Rectal smooth muscle tissue (tissue), 1 donor: ENCODE measurements around the gene DHRS7B.
"Not testable (repeated sequence)": the region's sequence is repeated elsewhere in the genome, so short reads cannot be mapped to it uniquely, and the experiment has no call there.

ENCODE experiments used
- H3K27ac ChIP-seq: one replicate; pipeline ENCODE4 v1.7.0; 2013; ENCODE audit warnings: low read depth, low read length, inconsistent platforms
- H3K27me3 ChIP-seq: one replicate; pipeline ENCODE4 v1.7.0; 2013; ENCODE audit warnings: low read length; ENCODE audit not compliant: control insufficient read depth, insufficient read depth
- H3K36me3 ChIP-seq: one replicate; pipeline ENCODE4 v1.7.0; 2013; ENCODE audit warnings: low read length; ENCODE audit not compliant: control insufficient read depth, insufficient read depth
- H3K4me1 ChIP-seq: one replicate; pipeline ENCODE4 v1.7.0; 2013; ENCODE audit warnings: low read length; ENCODE audit not compliant: control insufficient read depth, insufficient read depth
- H3K4me3 ChIP-seq: one replicate; pipeline ENCODE4 v1.7.0; 2013; ENCODE audit warnings: low read length
- H3K9ac ChIP-seq: one replicate; pipeline ENCODE4 v1.7.0; 2013; ENCODE audit warnings: low read length

Gene DHRS7B, protein sequence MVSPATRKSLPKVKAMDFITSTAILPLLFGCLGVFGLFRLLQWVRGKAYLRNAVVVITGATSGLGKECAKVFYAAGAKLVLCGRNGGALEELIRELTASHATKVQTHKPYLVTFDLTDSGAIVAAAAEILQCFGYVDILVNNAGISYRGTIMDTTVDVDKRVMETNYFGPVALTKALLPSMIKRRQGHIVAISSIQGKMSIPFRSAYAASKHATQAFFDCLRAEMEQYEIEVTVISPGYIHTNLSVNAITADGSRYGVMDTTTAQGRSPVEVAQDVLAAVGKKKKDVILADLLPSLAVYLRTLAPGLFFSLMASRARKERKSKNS

DNA sequence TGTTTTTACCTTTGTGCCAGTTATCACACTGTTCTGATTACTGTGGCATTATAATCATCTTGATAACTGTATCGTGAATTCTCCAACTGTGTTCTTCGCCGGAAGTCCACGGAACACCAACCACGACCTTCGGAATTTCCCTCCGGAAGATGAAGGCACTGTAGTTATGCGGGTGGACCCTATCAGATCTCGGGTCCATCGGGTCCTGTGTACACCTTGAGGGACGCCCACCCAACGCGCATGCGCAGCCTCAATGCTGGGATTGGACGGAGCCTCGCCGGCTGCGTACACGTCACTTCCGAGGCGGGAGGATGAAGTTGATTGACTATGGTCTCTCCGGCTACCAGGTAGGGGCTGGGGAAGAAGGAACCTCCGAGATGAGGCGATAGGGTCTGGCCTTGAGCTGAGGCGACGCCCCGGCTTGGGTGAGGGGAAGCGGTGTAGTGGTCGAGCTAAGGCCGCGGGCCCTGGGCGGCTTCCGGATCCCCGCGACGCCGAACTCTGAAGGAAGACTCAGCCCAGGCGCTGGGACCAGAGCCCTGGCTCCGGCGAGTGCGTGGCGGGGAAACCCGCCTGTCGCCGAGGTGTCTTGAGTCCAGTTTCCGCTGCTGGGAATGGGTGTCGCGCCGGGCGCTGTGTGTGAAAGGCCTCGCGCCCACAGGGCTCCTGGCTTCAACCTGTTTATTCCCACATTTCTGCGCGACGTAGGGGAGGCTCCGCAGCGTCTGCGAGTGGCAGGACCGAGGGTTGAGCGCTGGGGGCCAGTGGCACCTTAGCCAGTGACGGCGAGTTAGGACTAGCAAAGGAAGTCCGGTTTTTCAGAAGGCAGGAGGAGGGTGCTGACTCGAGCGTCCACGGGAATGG lies at the start of gene DHRS7B:
DHRS7B (plus strand) TSS at position 320 of the 864 bp plus-strand sequence; CDS start at position 328, 8 bp downstream.
- Histone ChIP-seq H3K27me3 (no peaks in the 10 kb centered on the region), H3K4me3 (peak within 1 kb of the TSS; percentile 94), H3K9ac (peak within 1 kb of the TSS; percentile 46), H3K36me3 (no peaks in the 10 kb centered on the region), H3K27ac (peak within 1 kb of the TSS; percentile 90), H3K4me1 (peaks cover 6% of the 10 kb centered on the region)

DNA sequence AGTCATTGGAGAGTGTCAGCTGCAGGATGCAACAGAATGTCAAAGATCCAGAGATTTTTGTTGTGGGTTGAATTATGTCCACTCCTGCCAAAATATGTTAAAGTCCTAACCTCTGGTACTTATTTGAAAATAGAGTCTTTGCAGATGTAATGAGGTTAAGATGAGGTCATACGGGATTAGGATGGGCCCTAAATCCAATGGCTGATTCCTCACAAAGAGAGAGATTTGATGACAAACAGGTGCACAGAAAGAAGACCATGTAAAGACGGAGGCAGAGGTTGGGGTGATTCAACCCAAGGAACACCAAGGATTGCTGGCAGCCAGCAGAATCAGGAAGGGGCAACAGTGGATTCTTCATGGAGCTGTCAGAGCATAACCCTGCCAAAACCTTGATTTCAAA lies 49.5 kb upstream of the DHRS7B start:
- Histone ChIP-seq H3K27me3 (peaks cover 2% of the 10 kb centered on the region), H3K36me3 (no peaks in the 10 kb centered on the region), H3K27ac (peak overlapping the region; percentile 52), H3K4me3 (no peak overlapping the region), H3K9ac (no peak overlapping the region), H3K4me1 (peaks cover 11% of the 10 kb centered on the region)

- no peak overlapping the region for H3K9ac ChIP-seq
- H3K27me3 ChIP-seq = peaks cover 2% of the 10 kb centered on the region
- H3K36me3 ChIP-seq = no peaks in the 10 kb centered on the region
- no peak overlapping the region for H3K4me3 ChIP-seq
- H3K27ac ChIP-seq = peak overlapping the region; percentile 60
- H3K4me1 ChIP-seq = peaks cover 11% of the 10 kb centered on the region
Observed at GRCh38 chr17:21078016-21078780, 48.6 kb upstream of the DHRS7B start.

GRCh38 chr17:21079196-21079595 lies 47.6 kb upstream of the DHRS7B start:
- no peak overlapping the region for H3K4me3 ChIP-seq
- H3K4me1 ChIP-seq = peaks cover 11% of the 10 kb centered on the region
- H3K27ac ChIP-seq = no peak overlapping the region
- H3K27me3 ChIP-seq = peaks cover 2% of the 10 kb centered on the region
- H3K9ac ChIP-seq = no peak overlapping the region
- H3K36me3 ChIP-seq = no peaks in the 10 kb centered on the region

DNA sequence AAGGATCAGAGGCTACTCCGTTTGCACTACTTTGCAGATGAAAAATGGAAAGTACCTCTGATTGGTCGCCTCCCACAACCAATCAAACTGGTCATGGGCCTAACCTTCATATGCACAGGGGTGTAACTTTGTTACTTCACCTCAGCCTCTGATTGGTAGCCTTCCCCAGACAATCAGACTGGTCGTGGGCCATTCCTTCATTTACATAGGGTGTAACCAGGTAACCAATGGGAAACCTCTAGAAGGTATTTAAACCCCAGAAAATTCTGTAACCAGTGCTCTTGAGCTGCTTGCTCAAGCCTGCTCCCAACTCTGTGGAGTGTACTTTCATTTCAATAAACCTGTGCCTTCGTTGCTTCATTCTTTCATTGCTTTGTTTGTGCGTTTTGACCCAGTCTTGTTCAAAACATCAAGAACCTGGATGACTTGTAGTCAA lies 44.7 kb upstream of the DHRS7B start:
- no peak overlapping the region for H3K9ac ChIP-seq
- no peak overlapping the region for H3K27ac ChIP-seq
- H3K36me3 ChIP-seq = no peaks in the 10 kb centered on the region
- peaks cover 2% of the 10 kb centered on the region for H3K27me3 ChIP-seq
- H3K4me1 ChIP-seq = peaks cover 7% of the 10 kb centered on the region
- H3K4me3 ChIP-seq = no peak overlapping the region

- not testable (repeated sequence) for H3K4me3 ChIP-seq, H3K27ac ChIP-seq, H3K27me3 ChIP-seq, H3K9ac ChIP-seq, H3K4me1 ChIP-seq, H3K36me3 ChIP-seq
Observed at GRCh38 chr17:21085280-21085679, 41.5 kb upstream of the DHRS7B start.

DNA sequence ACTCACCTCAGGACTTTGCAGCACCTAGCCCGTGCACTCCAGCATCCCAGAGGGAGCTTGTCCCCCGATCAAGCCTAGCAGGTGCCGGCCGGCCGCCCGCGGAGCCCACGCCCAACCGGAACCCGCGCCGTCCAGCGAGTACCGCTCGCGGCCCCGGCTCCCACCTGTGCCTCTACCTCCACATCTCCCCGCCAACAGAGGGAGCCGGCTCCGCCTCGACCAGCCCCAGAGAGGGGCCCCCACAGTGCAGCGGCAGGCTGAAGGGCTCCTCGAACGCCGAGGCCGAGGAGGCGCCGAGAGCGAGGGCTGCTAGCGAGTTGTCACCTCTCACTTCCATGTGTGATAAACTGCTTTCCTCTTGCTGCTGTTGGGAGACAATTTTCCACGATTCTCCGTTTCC lies 41.1 kb upstream of the DHRS7B start:
- Histone ChIP-seq H3K4me3 (no peak overlapping the region), H3K27ac (no peak overlapping the region)

GRCh38 chr17:21089145-21089544 lies 37.6 kb upstream of the DHRS7B start:
- H3K27ac ChIP-seq = no peak overlapping the region
- H3K36me3 ChIP-seq = no peaks in the 10 kb centered on the region
- H3K4me1 ChIP-seq = no peaks in the 10 kb centered on the region
- no peak overlapping the region for H3K9ac ChIP-seq
- no peak overlapping the region for H3K4me3 ChIP-seq
- no peaks in the 10 kb centered on the region for H3K27me3 ChIP-seq

More for the DNA sequence above, 41.1 kb upstream of the DHRS7B start:
- H3K9ac ChIP-seq = no peak overlapping the region
- H3K4me1 ChIP-seq = no peaks in the 10 kb centered on the region
- no peaks in the 10 kb centered on the region for H3K36me3 ChIP-seq
- no peaks in the 10 kb centered on the region for H3K27me3 ChIP-seq

GRCh38 chr17:21089933-21090901 lies 36.5 kb upstream of the DHRS7B start:
- H3K36me3 ChIP-seq = no peaks in the 10 kb centered on the region
- no peaks in the 10 kb centered on the region for H3K4me1 ChIP-seq
- H3K27ac ChIP-seq = no peak overlapping the region
- H3K4me3 ChIP-seq = peak overlapping the region; percentile 30
- no peaks in the 10 kb centered on the region for H3K27me3 ChIP-seq
- H3K9ac ChIP-seq = no peak overlapping the region

GRCh38 chr17:21090902-21091618 lies 35.7 kb upstream of the DHRS7B start:
- Histone ChIP-seq H3K4me1 (no peaks in the 10 kb centered on the region), H3K4me3 (no peak overlapping the region), H3K9ac (no peak overlapping the region), H3K27ac (no peak overlapping the region), H3K36me3 (no peaks in the 10 kb centered on the region), H3K27me3 (no peaks in the 10 kb centered on the region)

- Histone ChIP-seq H3K4me3 (no peak overlapping the region), H3K4me1 (no peaks in the 10 kb centered on the region), H3K27ac (no peak overlapping the region), H3K36me3 (no peaks in the 10 kb centered on the region), H3K9ac (no peak overlapping the region), H3K27me3 (no peaks in the 10 kb centered on the region)
Observed at GRCh38 chr17:21094298-21094704, 32.5 kb upstream of the DHRS7B start.
